ENCODE results near the gene FRAT2.

Gene FRAT2

GRCh38 chr10:97334370-97335175 lies at the start of gene FRAT2:
FRAT2 (minus strand) TSS chr10:97334729; CDS start chr10:97334572, 157 bp downstream.
- DNase-seq (ENCODE audit: low spot score) = peak; percentile 92

GRCh38 chr10:97384156-97384555 lies 49.6 kb upstream of the FRAT2 start:
- no peak for DNase-seq (ENCODE audit: low spot score)

- DNase-seq (ENCODE audit: low spot score) = no peak
Measured at GRCh38 chr10:97383159-97383558, 48.6 kb upstream of the FRAT2 start.

GRCh38 chr10:97381626-97382025 lies 47.1 kb upstream of the FRAT2 start:
- no peak for DNase-seq (ENCODE audit: low spot score)

GRCh38 chr10:97380516-97380915 lies 46.0 kb upstream of the FRAT2 start:
- no peak for DNase-seq (ENCODE audit: low spot score)

GRCh38 chr10:97378933-97379921 lies 44.7 kb upstream of the FRAT2 start:
- no peak for DNase-seq (ENCODE audit: low spot score)

- no peak for DNase-seq (ENCODE audit: low spot score)
Measured at GRCh38 chr10:97376413-97376812, 41.9 kb upstream of the FRAT2 start.

GRCh38 chr10:97373456-97373855 lies 38.9 kb upstream of the FRAT2 start:
- no peak for DNase-seq (ENCODE audit: low spot score)

GRCh38 chr10:97372233-97372875 lies 37.8 kb upstream of the FRAT2 start:
- DNase-seq (ENCODE audit: low spot score) = no peak

GRCh38 chr10:97371696-97372095 lies 37.2 kb upstream of the FRAT2 start:
- DNase-seq (ENCODE audit: low spot score) = no peak

GRCh38 chr10:97367126-97367649 lies 32.7 kb upstream of the FRAT2 start:
- DNase-seq (ENCODE audit: low spot score) = no peak

GRCh38 chr10:97366572-97366971 lies 32.0 kb upstream of the FRAT2 start:
- DNase-seq (ENCODE audit: low spot score) = no peak

GRCh38 chr10:97365761-97366351 lies 31.3 kb upstream of the FRAT2 start:
- DNase-seq (ENCODE audit: low spot score) = no peak

GRCh38 chr10:97363071-97363470 lies 28.5 kb upstream of the FRAT2 start:
- no peak for DNase-seq (ENCODE audit: low spot score)

GRCh38 chr10:97362310-97363033 lies 27.9 kb upstream of the FRAT2 start:
- no peak for DNase-seq (ENCODE audit: low spot score)

- no peak for DNase-seq (ENCODE audit: low spot score)
Measured at GRCh38 chr10:97361537-97361901, 27.0 kb upstream of the FRAT2 start.

- no peak for DNase-seq (ENCODE audit: low spot score)
Measured at GRCh38 chr10:97360705-97361536, 26.4 kb upstream of the FRAT2 start.

GRCh38 chr10:97358781-97359180 lies 24.3 kb upstream of the FRAT2 start:
- DNase-seq (ENCODE audit: low spot score) = no peak

- no peak for DNase-seq (ENCODE audit: low spot score)
Measured at GRCh38 chr10:97358349-97358748, 23.8 kb upstream of the FRAT2 start.

- no peak for DNase-seq (ENCODE audit: low spot score)
Measured at GRCh38 chr10:97356918-97357317, 22.4 kb upstream of the FRAT2 start.

All from HuH-7 (cell line).